Measurements from ENCODE around the gene FANCD2. TPM values are rescaled to one million over a fixed set of nuclear protein-coding genes. Genes with fewer than 3 reads are reported as not detected.

The FANCD2 gene
- total RNA-seq, 2 donors from 2014 or later, result 6.9 to 31.1 TPM

- Histone ChIP-seq H3K4me1 (no peaks in the 10 kb centered on the region), H3K4me3 (no peak overlapping the region), H3K9ac (ENCODE audit: low read depth in 2 of 2, low read length in 2 of 2) (no peak overlapping the region), H3K36me3 (no peaks in the 10 kb centered on the region), H3K27ac (no peak overlapping the region), H3K27me3 (no peaks in the 10 kb centered on the region), H3K9me3 (no peaks in the 10 kb centered on the region)
- no peak for TF ChIP-seq CTCF (IDR thresholded peaks at IDR 0.05)
- intact Hi-C loops (cut with DNase I), result no loop called here
- no peak for DNase-seq
Observed at GRCh38 chr3:9994086-9994844, 32.0 kb upstream of the FANCD2 start.

GRCh38 chr3:10000686-10001085 is 25.6 kb upstream of the FANCD2 start:
- Histone ChIP-seq H3K27ac (no peak overlapping the region), H3K9ac (ENCODE audit: low read depth in 2 of 2, low read length in 2 of 2) (no peak overlapping the region), H3K27me3 (no peaks in the 10 kb centered on the region), H3K36me3 (no peaks in the 10 kb centered on the region), H3K4me1 (no peaks in the 10 kb centered on the region), H3K4me3 (no peak overlapping the region), H3K9me3 (no peaks in the 10 kb centered on the region)
- no peak for DNase-seq
- intact Hi-C loops (cut with DNase I), result no loop called here
- no peak for TF ChIP-seq CTCF (IDR thresholded peaks at IDR 0.05)

GRCh38 chr3:10002951-10003350 is 23.3 kb upstream of the FANCD2 start:
- Histone ChIP-seq H3K9me3 (no peaks in the 10 kb centered on the region), H3K4me3 (no peak overlapping the region), H3K27me3 (no peaks in the 10 kb centered on the region), H3K9ac (ENCODE audit: low read depth in 2 of 2, low read length in 2 of 2) (no peak overlapping the region), H3K4me1 (no peaks in the 10 kb centered on the region), H3K27ac (no peak overlapping the region), H3K36me3 (no peaks in the 10 kb centered on the region)
- intact Hi-C loops (cut with DNase I), result no loop called here
- DNase-seq, result no peak
- TF ChIP-seq CTCF (IDR thresholded peaks at IDR 0.05), result no peak

GRCh38 chr3:10004506-10004905 is 21.7 kb upstream of the FANCD2 start:
- Histone ChIP-seq H3K36me3 (no peaks in the 10 kb centered on the region), H3K9me3 (no peaks in the 10 kb centered on the region), H3K9ac (ENCODE audit: low read depth in 2 of 2, low read length in 2 of 2) (no peak overlapping the region), H3K27ac (no peak overlapping the region), H3K27me3 (no peaks in the 10 kb centered on the region), H3K4me3 (no peak overlapping the region), H3K4me1 (peaks cover 4% of the 10 kb centered on the region)
- intact Hi-C loops (cut with DNase I), result no loop called here
- TF ChIP-seq CTCF (IDR thresholded peaks at IDR 0.05), result no peak
- DNase-seq, result no peak

- TF ChIP-seq CTCF (IDR thresholded peaks at IDR 0.05), result no peak
- Histone ChIP-seq H3K27ac (no peak overlapping the region), H3K9ac (ENCODE audit: low read depth in 2 of 2, low read length in 2 of 2) (no peak overlapping the region), H3K36me3 (no peaks in the 10 kb centered on the region), H3K9me3 (no peaks in the 10 kb centered on the region), H3K27me3 (no peaks in the 10 kb centered on the region), H3K4me3 (no peak overlapping the region), H3K4me1 (peaks cover 4% of the 10 kb centered on the region)
- intact Hi-C loops (cut with DNase I), result no loop called here
- no peak for DNase-seq
Observed at GRCh38 chr3:10004960-10005564, 21.2 kb upstream of the FANCD2 start.
